ENCODE data around the gene METTL6. TPM values are rescaled to one million over a fixed set of nuclear protein-coding genes. Genes with fewer than 3 reads are reported as not detected.

Gene METTL6
- total and polyA plus RNA-seq, 10 of the 15 experiments (the other 5 are each of a cell fraction or from before 2014, with no cell fraction given), result 13.8 to 29.6 (median 20.8) TPM

DNA sequence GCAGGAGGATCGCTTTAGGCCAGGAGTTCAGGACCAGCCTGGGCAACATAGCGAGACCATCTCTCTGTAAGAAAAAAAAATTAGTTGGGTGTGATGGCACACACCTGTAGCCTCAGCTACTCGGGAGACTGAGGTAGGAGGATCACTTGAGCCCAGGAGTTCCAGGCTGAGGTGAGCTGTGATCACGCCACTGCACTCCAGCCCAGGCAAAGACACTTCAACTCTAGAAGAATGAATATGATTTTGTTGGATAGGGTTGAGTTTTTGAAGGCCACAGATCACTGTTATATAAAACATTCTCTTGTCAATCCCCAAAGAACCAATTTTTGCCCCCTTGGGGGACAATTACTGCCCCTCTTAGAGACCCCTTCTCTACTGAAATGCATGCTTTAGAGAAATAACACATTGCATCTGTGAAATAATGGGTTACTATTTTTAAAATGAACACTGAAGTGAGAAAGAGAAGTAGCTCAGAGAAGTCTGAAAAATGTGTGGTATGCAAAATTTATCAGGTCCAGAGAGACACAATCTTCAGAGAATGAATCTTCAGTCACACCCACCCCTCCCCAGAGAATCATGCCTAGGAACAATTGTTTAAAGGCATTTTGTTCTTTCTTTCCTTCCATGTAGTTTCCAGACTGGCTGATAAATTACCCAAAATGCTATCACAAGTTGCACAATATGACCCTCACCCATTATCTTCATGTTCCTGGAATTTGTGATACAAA is 42.7 kb downstream of the METTL6 start (continued):
- TF ChIP-seq EP300 (IDR thresholded peaks at IDR 0.05; ENCODE audit: borderline replicate concordance in 1 of 2, control insufficient read depth in 1 of 2, low read depth in 2 of 2, low read length in 2 of 2) (peak; percentile 86 to 93), CBX5 (IDR thresholded peaks at IDR 0.05; ENCODE audit: low read depth) (peak; percentile 13; the same call in 1 of the 2 replicates), NFIC (IDR thresholded peaks at IDR 0.05; ENCODE audit: low read depth, low read length) (peak; percentile 59), NFYA (IDR thresholded peaks at IDR 0.05; ENCODE audit: borderline replicate concordance, low read depth, low read length) (no peak), NR2F1 (conservative IDR thresholded peaks at IDR 0.05) (peak; percentile 23; the same call in 1 of the 2 replicates), MEF2B (IDR thresholded peaks at IDR 0.05; ENCODE audit: partially characterized antibody, poor library complexity, severe bottlenecking) (peak; percentile 98), BCL11A (IDR thresholded peaks at IDR 0.05; ENCODE audit: low read depth, low read length) (peak; percentile 65; the same call in 1 of the 2 replicates), DPF2 (IDR thresholded peaks at IDR 0.05) (peak; percentile 69), IKZF2 (IDR thresholded peaks at IDR 0.05) (peak; percentile 86), CUX1 (IDR thresholded peaks at IDR 0.05; ENCODE audit: insufficient replicate concordance, low read depth, low read length) (peak; percentile 59), SUPT20H (IDR thresholded peaks at IDR 0.05; ENCODE audit: borderline replicate concordance, control insufficient read depth, low read depth, low read length) (no peak), ZBED1 (IDR thresholded peaks at IDR 0.05; ENCODE audit: borderline replicate concordance) (peak; percentile 74), CHD4 (IDR thresholded peaks at IDR 0.05) (no peak), RUNX3 (IDR thresholded peaks at IDR 0.05; ENCODE audit: low read length) (peak; percentile 74), SIX5 (IDR thresholded peaks at IDR 0.05; ENCODE audit: low read depth, low read length, severe bottlenecking) (no peak), EGR1 (IDR thresholded peaks at IDR 0.05; ENCODE audit: borderline replicate concordance in 1 of 2, low read depth in 2 of 2, low read length in 2 of 2) (no peak), STAT3 (IDR thresholded peaks at IDR 0.05; ENCODE audit: low read depth, low read length) (0 out of 2 replicates have a peak, but pooled peaks have one; percentile 44)
- TF ChIP-seq, protein P1, sequence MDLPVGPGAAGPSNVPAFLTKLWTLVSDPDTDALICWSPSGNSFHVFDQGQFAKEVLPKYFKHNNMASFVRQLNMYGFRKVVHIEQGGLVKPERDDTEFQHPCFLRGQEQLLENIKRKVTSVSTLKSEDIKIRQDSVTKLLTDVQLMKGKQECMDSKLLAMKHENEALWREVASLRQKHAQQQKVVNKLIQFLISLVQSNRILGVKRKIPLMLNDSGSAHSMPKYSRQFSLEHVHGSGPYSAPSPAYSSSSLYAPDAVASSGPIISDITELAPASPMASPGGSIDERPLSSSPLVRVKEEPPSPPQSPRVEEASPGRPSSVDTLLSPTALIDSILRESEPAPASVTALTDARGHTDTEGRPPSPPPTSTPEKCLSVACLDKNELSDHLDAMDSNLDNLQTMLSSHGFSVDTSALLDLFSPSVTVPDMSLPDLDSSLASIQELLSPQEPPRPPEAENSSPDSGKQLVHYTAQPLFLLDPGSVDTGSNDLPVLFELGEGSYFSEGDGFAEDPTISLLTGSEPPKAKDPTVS (IDR thresholded peaks at IDR 0.05; ENCODE audit: low read depth, low read length), result no peak
- TF ChIP-seq, protein P2, sequence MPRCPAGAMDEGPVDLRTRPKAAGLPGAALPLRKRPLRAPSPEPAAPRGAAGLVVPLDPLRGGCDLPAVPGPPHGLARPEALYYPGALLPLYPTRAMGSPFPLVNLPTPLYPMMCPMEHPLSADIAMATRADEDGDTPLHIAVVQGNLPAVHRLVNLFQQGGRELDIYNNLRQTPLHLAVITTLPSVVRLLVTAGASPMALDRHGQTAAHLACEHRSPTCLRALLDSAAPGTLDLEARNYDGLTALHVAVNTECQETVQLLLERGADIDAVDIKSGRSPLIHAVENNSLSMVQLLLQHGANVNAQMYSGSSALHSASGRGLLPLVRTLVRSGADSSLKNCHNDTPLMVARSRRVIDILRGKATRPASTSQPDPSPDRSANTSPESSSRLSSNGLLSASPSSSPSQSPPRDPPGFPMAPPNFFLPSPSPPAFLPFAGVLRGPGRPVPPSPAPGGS (IDR thresholded peaks at IDR 0.05; ENCODE audit: borderline replicate concordance, insufficient read depth, low read depth, low read length, poor library complexity, severe bottlenecking), result no peak
- TF ChIP-seq, protein P3, sequence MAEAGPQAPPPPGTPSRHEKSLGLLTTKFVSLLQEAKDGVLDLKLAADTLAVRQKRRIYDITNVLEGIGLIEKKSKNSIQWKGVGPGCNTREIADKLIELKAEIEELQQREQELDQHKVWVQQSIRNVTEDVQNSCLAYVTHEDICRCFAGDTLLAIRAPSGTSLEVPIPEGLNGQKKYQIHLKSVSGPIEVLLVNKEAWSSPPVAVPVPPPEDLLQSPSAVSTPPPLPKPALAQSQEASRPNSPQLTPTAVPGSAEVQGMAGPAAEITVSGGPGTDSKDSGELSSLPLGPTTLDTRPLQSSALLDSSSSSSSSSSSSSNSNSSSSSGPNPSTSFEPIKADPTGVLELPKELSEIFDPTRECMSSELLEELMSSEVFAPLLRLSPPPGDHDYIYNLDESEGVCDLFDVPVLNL (IDR thresholded peaks at IDR 0.05; ENCODE audit: low read depth, low read length), result no peak
